Adrenal gland (tissue), 5 donors: ENCODE results near the gene NNMT.

Source experiments
- CTCF ChIP-seq, 6 experiments: fragments of 450-650 bp in 4 of 6; fragments of 200-600 bp in 2 of 6; sonication (generic) in 1 of 6; IDR thresholded peaks; 1 replicate in 5 of 6; 2 replicates in 1 of 6; pipeline versions ENCODE4 v1.5.1 to v1.8.0; 2016 to 2021; ENCODE audit warnings: antibody characterized with exemption in 6 of 6, mild to moderate bottlenecking in 2 of 6, moderate library complexity in 1 of 6
- POLR2A ChIP-seq, 2 donors: fragments of 450-650 bp; IDR thresholded peaks; one replicate each; pipeline ENCODE4 v1.6.1; 2017; ENCODE audit warnings: antibody characterized with exemption in 2 of 2, mild to moderate bottlenecking in 2 of 2, moderate library complexity in 1 of 2
- donor health status: DM: no; HTN: no; CAD: no.

- TF ChIP-seq CTCF (IDR thresholded peaks at IDR 0.05): peak; percentile 38 to 61 (median 51)
- TF ChIP-seq POLR2A (IDR thresholded peaks at IDR 0.05): no peak
Observed at GRCh38 chr11:114348200-114349191, 52.3 kb downstream of the NNMT start.
